Ishikawa (cell line): ENCODE data around the gene RAC2.
A peak's percentile ranks its signal among the peaks of the same experiment; 100 is the strongest.

Experiments used
- CEBPB ChIP-seq: IDR thresholded peaks from 2 replicates; pipeline ENCODE4 v1.6.1; 2012
- CREB1 ChIP-seq: IDR thresholded peaks from 2 replicates; pipeline ENCODE4 v1.6.1; 2012; ENCODE audit warnings: low read depth
- EGR1 ChIP-seq: IDR thresholded peaks from 2 replicates; pipeline ENCODE4 v1.6.1; 2012
- EP300 ChIP-seq: IDR thresholded peaks from 2 replicates; pipeline ENCODE4 v1.6.1; 2012; ENCODE audit warnings: borderline replicate concordance
- FOXM1 ChIP-seq: IDR thresholded peaks from 2 replicates; pipeline ENCODE4 v1.6.1; 2012; ENCODE audit warnings: low read depth, borderline replicate concordance
- MAX ChIP-seq: IDR thresholded peaks from 2 replicates; pipeline ENCODE4 v1.6.1; 2012
- NFIC ChIP-seq: IDR thresholded peaks from 2 replicates; pipeline ENCODE4 v1.6.1; 2012
- RAD21 ChIP-seq: IDR thresholded peaks from 2 replicates; pipeline ENCODE4 v1.6.1; 2012; ENCODE audit warnings: low read depth
- REST ChIP-seq: IDR thresholded peaks from 2 replicates; pipeline ENCODE4 v1.6.1; 2012; ENCODE audit warnings: low read depth, mild to moderate bottlenecking
- TAF1 ChIP-seq: IDR thresholded peaks from 2 replicates; pipeline ENCODE4 v1.6.1; 2012; ENCODE audit warnings: low read depth, mild to moderate bottlenecking
- TCF12 ChIP-seq: IDR thresholded peaks from 2 replicates; pipeline ENCODE4 v1.6.1; 2012; ENCODE audit warnings: low read depth
- TEAD4 ChIP-seq: IDR thresholded peaks from 2 replicates; pipeline ENCODE4 v1.6.1; 2012
- USF1 ChIP-seq: IDR thresholded peaks from 2 replicates; pipeline ENCODE4 v1.6.1; 2012
- YY1 ChIP-seq: IDR thresholded peaks from 2 replicates; pipeline ENCODE4 v1.6.1; 2012; ENCODE audit warnings: low read depth
- ZBTB7A ChIP-seq: IDR thresholded peaks from 2 replicates; pipeline ENCODE4 v1.6.1; 2012; ENCODE audit warnings: low read depth

Gene RAC2

GRCh38 chr22:37198258-37199102, 45.6 kb downstream of the RAC2 start:
- TF ChIP-seq CEBPB (no peak), RAD21 (peak; percentile 60), CREB1 (no peak), ZBTB7A (0 out of 2 replicates have a peak, but pooled peaks have one; percentile 23)

GRCh38 chr22:37197451-37198257, 46.4 kb downstream of the RAC2 start:
- no peak for TF ChIP-seq CREB1
- no peak for TF ChIP-seq RAD21
- no peak for TF ChIP-seq YY1
- TF ChIP-seq EGR1, result no peak
- no peak for TF ChIP-seq ZBTB7A
- TF ChIP-seq FOXM1, result no peak
- no peak for TF ChIP-seq EP300
- no peak for TF ChIP-seq CEBPB
- TF ChIP-seq TAF1, result no peak
- TF ChIP-seq REST, result no peak
- TF ChIP-seq TCF12, result 0 out of 2 replicates have a peak, but pooled peaks have one; percentile 2
- peak; percentile 10; the same call in 1 of the 2 replicates for TF ChIP-seq NFIC
- TF ChIP-seq USF1, result peak; percentile 72
- TF ChIP-seq TEAD4, result no peak; the same call in 1 of the 2 replicates
- TF ChIP-seq MAX, result no peak; the same call in 1 of the 2 replicates

- no peak for TF ChIP-seq CEBPB
- TF ChIP-seq RAD21, result no peak
- TF ChIP-seq NFIC, result peak; percentile 80
- TF ChIP-seq TCF12, result 0 out of 2 replicates have a peak, but pooled peaks have one; percentile 13
- no peak for TF ChIP-seq CREB1
- TF ChIP-seq FOXM1, result no peak
- TF ChIP-seq TAF1, result no peak
- peak; percentile 73 for TF ChIP-seq REST
- no peak for TF ChIP-seq YY1
- peak; percentile 39 for TF ChIP-seq USF1
- TF ChIP-seq ZBTB7A, result no peak
- peak; percentile 53 for TF ChIP-seq MAX
- TF ChIP-seq EGR1, result no peak
- TF ChIP-seq EP300, result no peak
- TF ChIP-seq TEAD4, result peak; percentile 62
Observed at GRCh38 chr22:37196539-37197450, 47.3 kb downstream of the RAC2 start.

- TF ChIP-seq TAF1 (no peak), NFIC (no peak), CEBPB (no peak), REST (no peak), CREB1 (no peak), FOXM1 (no peak), MAX (no peak), YY1 (no peak), TEAD4 (no peak), ZBTB7A (no peak), EGR1 (no peak), USF1 (no peak), EP300 (no peak), RAD21 (no peak), TCF12 (no peak)
Observed at GRCh38 chr22:37195921-37196320, 48.1 kb downstream of the RAC2 start.
